OCI-LY1 (cell line): Measurements from ENCODE around the gene TLE6.

ENCODE experiments used
- H2AFZ ChIP-seq: fragments of 200-600 bp; sonication (generic), shearing (Covaris generic); 2 replicates; pipeline ENCODE4 v1.6.0; 2014; ENCODE audit warnings: antibody characterized with exemption, mild to moderate bottlenecking, low read length
- H3F3A ChIP-seq: fragments of 200-600 bp; sonication (generic), shearing (Covaris generic); 2 replicates; pipeline ENCODE4 v1.6.0; 2014; ENCODE audit warnings: mild to moderate bottlenecking, antibody characterized with exemption, low read length, moderate library complexity; ENCODE audit not compliant: insufficient read depth
- H3K27ac ChIP-seq: fragments of 200-600 bp; sonication (generic); 2 replicates; pipeline ENCODE4 v1.5.1; 2014; ENCODE audit warnings: low read length, mixed run types, mild to moderate bottlenecking, low read depth; ENCODE audit not compliant: poor library complexity, severe bottlenecking
- H3K27me3 ChIP-seq: fragments of 200-600 bp; sonication (generic); 2 replicates; pipeline ENCODE4 v1.6.0; 2014; ENCODE audit warnings: antibody characterized with exemption, mild to moderate bottlenecking, low read length, moderate library complexity; ENCODE audit not compliant: insufficient read depth
- H3K36me3 ChIP-seq: fragments of 200-600 bp; sonication (generic); 2 replicates; pipeline ENCODE4 v1.6.1; 2014; ENCODE audit warnings: mild to moderate bottlenecking, antibody characterized with exemption, low read length, moderate library complexity, mixed read lengths; ENCODE audit not compliant: insufficient read depth
- H3K4me1 ChIP-seq: fragments of 200-600 bp; sonication (generic); 2 replicates; pipeline ENCODE4 v1.5.1; 2014; ENCODE audit warnings: mild to moderate bottlenecking, low read length, moderate library complexity; ENCODE audit not compliant: insufficient read depth, severe bottlenecking
- H3K4me2 ChIP-seq: fragments of 200-600 bp; sonication (generic), shearing (Covaris generic); 2 replicates; pipeline ENCODE4 v1.6.1; 2014; ENCODE audit warnings: low read length
- H3K4me3 ChIP-seq: fragments of 200-600 bp; sonication (generic); 2 replicates; pipeline ENCODE4 v1.5.1; 2014; ENCODE audit warnings: low read length, low read depth, mild to moderate bottlenecking, mixed read lengths; ENCODE audit not compliant: poor library complexity, severe bottlenecking
- H3K79me2 ChIP-seq: fragments of 200-600 bp; shearing (Covaris generic); 2 replicates; pipeline ENCODE4 v1.6.1; 2016; ENCODE audit warnings: mixed run types, low read length, mixed read lengths; ENCODE audit not compliant: insufficient read depth
- H3K9ac ChIP-seq: fragments of 200-600 bp; sonication (generic), shearing (Covaris generic); 2 replicates; pipeline ENCODE4 v1.6.1; 2014; ENCODE audit warnings: mild to moderate bottlenecking, low read length, mixed read lengths
- H3K9me2 ChIP-seq: fragments of 200-600 bp; sonication (generic), shearing (Covaris generic); 2 replicates; pipeline ENCODE4 v1.6.1; 2014; ENCODE audit warnings: low read depth, mild to moderate bottlenecking, low read length, mixed read lengths
- H3K9me3 ChIP-seq: fragments of 200-600 bp; shearing (Covaris generic); 2 replicates; pipeline ENCODE4 v1.6.1; 2014; ENCODE audit warnings: low read length, mixed read lengths
- H4K20me1 ChIP-seq: fragments of 200-600 bp; sonication (generic), shearing (Covaris generic); 2 replicates; pipeline ENCODE4 v1.6.0; 2016; ENCODE audit warnings: mild to moderate bottlenecking, low read length; ENCODE audit not compliant: insufficient read depth
- EZH2 ChIP-seq: fragments of 200-600 bp; sonication (generic), shearing (Covaris generic); IDR thresholded peaks from 2 replicates; pipeline ENCODE4 v1.8.0; 2017; ENCODE audit warnings: borderline replicate concordance, mixed run types, mild to moderate bottlenecking, antibody characterized with exemption, low read length, moderate library complexity, mixed read lengths
- TF ChIP-seq, protein P1 (sequence below): fragments of 200-600 bp; sonication (generic), shearing (Covaris generic); IDR thresholded peaks from 2 replicates; pipeline ENCODE4 v1.5.1; 2017; ENCODE audit warnings: mild to moderate bottlenecking, antibody characterized with exemption, low read length, moderate library complexity, mixed read lengths

The TLE6 gene

GRCh38 chr19:2983351-2984214, 6.2 kb downstream of the TLE6 start:
- Histone ChIP-seq H3F3A (no peaks in the 10 kb centered on the region), H3K9me3 (no peaks in the 10 kb centered on the region), H2AFZ (no peak overlapping the region), H3K27me3 (0 out of 2 replicates have a peak, but pooled peaks cover 4% of the 10 kb centered on the region), H3K9ac (no peak overlapping the region), H3K4me1 (no peaks in the 10 kb centered on the region), H4K20me1 (no peaks in the 10 kb centered on the region), H3K4me2 (no peak overlapping the region), H3K79me2 (no peaks in the 10 kb centered on the region), H3K4me3 (no peak overlapping the region), H3K36me3 (no peaks in the 10 kb centered on the region), H3K9me2 (no peaks in the 10 kb centered on the region), H3K27ac (no peak overlapping the region)
- no peak for TF ChIP-seq EZH2
- TF ChIP-seq, protein P1, sequence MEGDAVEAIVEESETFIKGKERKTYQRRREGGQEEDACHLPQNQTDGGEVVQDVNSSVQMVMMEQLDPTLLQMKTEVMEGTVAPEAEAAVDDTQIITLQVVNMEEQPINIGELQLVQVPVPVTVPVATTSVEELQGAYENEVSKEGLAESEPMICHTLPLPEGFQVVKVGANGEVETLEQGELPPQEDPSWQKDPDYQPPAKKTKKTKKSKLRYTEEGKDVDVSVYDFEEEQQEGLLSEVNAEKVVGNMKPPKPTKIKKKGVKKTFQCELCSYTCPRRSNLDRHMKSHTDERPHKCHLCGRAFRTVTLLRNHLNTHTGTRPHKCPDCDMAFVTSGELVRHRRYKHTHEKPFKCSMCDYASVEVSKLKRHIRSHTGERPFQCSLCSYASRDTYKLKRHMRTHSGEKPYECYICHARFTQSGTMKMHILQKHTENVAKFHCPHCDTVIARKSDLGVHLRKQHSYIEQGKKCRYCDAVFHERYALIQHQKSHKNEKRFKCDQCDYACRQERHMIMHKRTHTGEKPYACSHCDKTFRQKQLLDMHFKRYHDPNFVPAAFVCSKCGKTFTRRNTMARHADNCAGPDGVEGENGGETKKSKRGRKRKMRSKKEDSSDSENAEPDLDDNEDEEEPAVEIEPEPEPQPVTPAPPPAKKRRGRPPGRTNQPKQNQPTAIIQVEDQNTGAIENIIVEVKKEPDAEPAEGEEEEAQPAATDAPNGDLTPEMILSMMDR = no peak

DNA sequence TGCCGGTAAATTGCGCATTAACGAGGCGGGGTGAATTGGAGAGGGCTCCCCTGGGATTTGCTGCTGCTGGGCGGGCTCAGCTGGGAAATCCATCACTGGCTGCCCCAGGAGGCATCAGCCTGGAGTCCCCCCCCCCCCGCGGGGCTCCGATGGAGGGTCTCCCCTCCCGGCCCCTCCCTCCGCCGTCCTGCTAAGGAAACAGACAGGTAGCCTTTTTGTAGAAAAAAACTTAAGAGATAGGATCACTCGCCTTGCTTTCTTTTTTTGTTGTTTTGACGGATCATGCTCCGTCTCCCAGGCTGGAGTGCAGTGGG, 6.8 kb downstream of the TLE6 start:
- no peaks in the 10 kb centered on the region for H3F3A ChIP-seq
- no peaks in the 10 kb centered on the region for H3K4me1 ChIP-seq
- no peaks in the 10 kb centered on the region for H3K79me2 ChIP-seq
- 0 out of 2 replicates have a peak, but pooled peaks cover 4% of the 10 kb centered on the region for H3K27me3 ChIP-seq
- TF ChIP-seq, protein P1 = no peak
- no peak for TF ChIP-seq EZH2
- no peaks in the 10 kb centered on the region for H4K20me1 ChIP-seq
- H2AFZ ChIP-seq = no peak overlapping the region
- H3K36me3 ChIP-seq = no peaks in the 10 kb centered on the region
- no peak overlapping the region for H3K9ac ChIP-seq
- H3K4me2 ChIP-seq = no peak overlapping the region
- H3K27ac ChIP-seq = no peak overlapping the region
- no peaks in the 10 kb centered on the region for H3K9me2 ChIP-seq
- H3K9me3 ChIP-seq = no peaks in the 10 kb centered on the region
- no peak overlapping the region for H3K4me3 ChIP-seq

DNA sequence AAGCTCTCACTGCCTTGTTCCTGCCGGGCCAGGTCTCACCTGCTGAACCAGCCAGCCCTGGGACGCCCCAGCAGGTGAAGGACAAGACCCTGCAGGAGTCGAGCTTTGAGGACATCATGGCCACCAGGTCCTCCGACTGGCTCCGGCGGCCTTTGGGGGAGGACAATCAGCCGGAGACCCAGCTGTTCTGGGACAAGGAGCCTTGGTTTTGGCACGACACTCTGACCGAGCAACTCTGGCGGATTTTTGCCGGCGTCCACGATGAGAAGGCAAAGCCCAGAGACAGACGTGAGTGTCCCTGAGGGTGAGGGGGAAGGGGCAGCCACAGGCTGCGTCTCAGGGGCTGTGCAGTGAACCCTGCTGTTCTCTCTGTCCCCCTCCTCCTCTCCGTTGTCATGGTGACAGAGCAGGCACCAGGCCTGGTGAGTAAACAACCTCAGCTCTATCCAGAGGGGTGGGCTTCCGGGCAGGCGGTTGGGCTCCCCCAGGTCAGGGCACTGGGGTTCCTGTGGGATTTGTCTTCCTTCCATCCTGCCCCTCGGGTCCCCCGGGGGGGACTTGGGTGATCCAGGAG, 9.7 kb downstream of the TLE6 start:
- Histone ChIP-seq H3K27me3 (peaks cover 8% of the 10 kb centered on the region; the same call in 1 of the 2 replicates), H3K9ac (no peak overlapping the region), H4K20me1 (no peaks in the 10 kb centered on the region), H3K4me2 (no peak overlapping the region), H3K79me2 (no peaks in the 10 kb centered on the region), H3K9me3 (no peaks in the 10 kb centered on the region), H3K36me3 (no peaks in the 10 kb centered on the region), H3K4me1 (no peaks in the 10 kb centered on the region), H3K4me3 (no peak overlapping the region), H3K27ac (no peak overlapping the region), H3K9me2 (no peaks in the 10 kb centered on the region), H3F3A (no peaks in the 10 kb centered on the region), H2AFZ (no peak overlapping the region)
- TF ChIP-seq, protein P1 = no peak
- no peak for TF ChIP-seq EZH2
